Right lobe of liver (tissue), 6 donors: ENCODE results near the gene BAG1. TPM values are rescaled to one million over a fixed set of nuclear protein-coding genes. Genes with fewer than 3 reads are reported as not detected.

Experiments used
- ATAC-seq, 4 donors: fragments of 200-7000 bp; cut with Tn5 transposase; one replicate each; pipeline ENCODE4 v1.9.1; 2020; ENCODE audit warnings: mild to moderate bottlenecking in 4 of 4, moderate library complexity in 4 of 4
- DNase-seq, 3 donors: peaks; one replicate each; pipeline ENCODE4 v3.0.0-alpha.2; 2020
- H3K27ac ChIP-seq, 3 donors: fragments of 200-600 bp; one replicate each; pipeline ENCODE4 v1.8.0; 2022
- H3K27me3 ChIP-seq, 2 donors: fragments of 200-600 bp; one replicate each; pipeline ENCODE4 v1.8.0; 2022
- H3K36me3 ChIP-seq, 4 donors: fragments of 200-600 bp; sonication (generic) in 1 of 4; one replicate each; pipeline versions ENCODE4 v1.5.1 to v1.8.0; 2017 to 2022; ENCODE audit warnings: control low read depth in 1 of 4
- H3K4me1 ChIP-seq, 4 donors: fragments of 200-600 bp; sonication (generic) in 1 of 4; one replicate each; pipeline versions ENCODE4 v1.5.1 to v1.8.0; 2017 to 2022; ENCODE audit warnings: control low read depth in 1 of 4
- H3K4me3 ChIP-seq, 3 donors: fragments of 200-600 bp; one replicate each; pipeline ENCODE4 v1.8.0; 2022
- H3K9me3 ChIP-seq, 4 donors: fragments of 200-600 bp; sonication (generic) in 1 of 4; one replicate each; pipeline versions ENCODE4 v1.5.1 to v1.8.0; 2017 to 2022; ENCODE audit warnings: control low read depth in 1 of 4
- POLR2A ChIP-seq: fragments of 450-650 bp; IDR thresholded peaks from one replicate; pipeline ENCODE4 v1.6.1; 2017; ENCODE audit warnings: antibody characterized with exemption, mild to moderate bottlenecking
- whole genome bisulfite sequencing: methylation state at CpG from one replicate; pipeline ENCODE4 v1.1.6; 2018; ENCODE audit warnings: low coverage, low lambda C conversion rate; ENCODE audit not compliant: insufficient coverage; ENCODE audit errors: missing lambda C conversion rate; 5-methylcytosine and 5-hydroxymethylcytosine counted together
- intact Hi-C, 2 donors: fragments of 100-400 bp; cut with DNase I; formaldehyde crosslinking; loops; one replicate each; pipeline versions ENCODE4 v1.11.2 to v1.14.1; 2022
- total RNA-seq, 6 experiments: library from RNA; depleted of rRNA in 2 of 6; stranded (reverse); fragments of >200 nt in 2 of 6; fragmentation: NEBNext Ultra II Directional in 3 of 6; extraction: Animal tissue kit (Norgen Biotek cat#: 25700) in 3 of 6; gene quantifications; one replicate each; pipeline versions ENCODE4 v1.1.0 to v1.2.4, GENCODE V29; 2016 to 2023
- TF ChIP-seq, protein P1 (sequence below), 4 donors: fragments of 200-600 bp in 3 of 4; fragments of 450-650 bp in 1 of 4; IDR thresholded peaks; one replicate each; pipeline versions ENCODE4 v1.5.1 to v1.8.0; 2016 to 2022; ENCODE audit warnings: antibody characterized with exemption in 4 of 4, mild to moderate bottlenecking in 2 of 4
- donor health status: DM: no; HTN: yes; CAD: no.
- donor health status: DM: no; HTN: no; CAD: no.
- donor health status: DM: no; HTN: no; CAD: no.
- donor health status: DM: no; HTN: yes; CAD: no.
- donor health status: DM: no; HTN: yes; CAD: no.

Gene BAG1
- total RNA-seq, 6 experiments from 2014 or later: 28.8 to 42.6 (median 38.1) TPM

- 60% methylated on average over 2 of the region's 4 CpGs for WGBS
- TF ChIP-seq POLR2A: no peak
- TF ChIP-seq, protein P1, sequence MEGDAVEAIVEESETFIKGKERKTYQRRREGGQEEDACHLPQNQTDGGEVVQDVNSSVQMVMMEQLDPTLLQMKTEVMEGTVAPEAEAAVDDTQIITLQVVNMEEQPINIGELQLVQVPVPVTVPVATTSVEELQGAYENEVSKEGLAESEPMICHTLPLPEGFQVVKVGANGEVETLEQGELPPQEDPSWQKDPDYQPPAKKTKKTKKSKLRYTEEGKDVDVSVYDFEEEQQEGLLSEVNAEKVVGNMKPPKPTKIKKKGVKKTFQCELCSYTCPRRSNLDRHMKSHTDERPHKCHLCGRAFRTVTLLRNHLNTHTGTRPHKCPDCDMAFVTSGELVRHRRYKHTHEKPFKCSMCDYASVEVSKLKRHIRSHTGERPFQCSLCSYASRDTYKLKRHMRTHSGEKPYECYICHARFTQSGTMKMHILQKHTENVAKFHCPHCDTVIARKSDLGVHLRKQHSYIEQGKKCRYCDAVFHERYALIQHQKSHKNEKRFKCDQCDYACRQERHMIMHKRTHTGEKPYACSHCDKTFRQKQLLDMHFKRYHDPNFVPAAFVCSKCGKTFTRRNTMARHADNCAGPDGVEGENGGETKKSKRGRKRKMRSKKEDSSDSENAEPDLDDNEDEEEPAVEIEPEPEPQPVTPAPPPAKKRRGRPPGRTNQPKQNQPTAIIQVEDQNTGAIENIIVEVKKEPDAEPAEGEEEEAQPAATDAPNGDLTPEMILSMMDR (IDR thresholded peaks at IDR 0.05): no peak
- intact Hi-C loops: loop anchor here (5.0 kb wide), 1 partner anchor 146 kb away; no protein-coding TSS in a partner anchor
- no peak overlapping the region for H3K4me3 ChIP-seq
- ATAC-seq (no peak), DNase-seq (no peak)
- no peak overlapping the region for H3K27ac ChIP-seq
- no peaks in the 10 kb centered on the region for H3K9me3 ChIP-seq
- no peaks in the 10 kb centered on the region for H3K27me3 ChIP-seq
- no peaks in the 10 kb centered on the region for H3K36me3 ChIP-seq
- H3K4me1 ChIP-seq: no peaks in the 10 kb centered on the region
Measured at GRCh38 chr9:33228606-33229005, 35.9 kb downstream of the BAG1 start.

- DNase-seq: no peak
- no peaks in the 10 kb centered on the region for H3K9me3 ChIP-seq
- intact Hi-C loops: loop anchor here (5.0 kb wide), 1 partner anchor 145 kb away; no protein-coding TSS in a partner anchor
Measured at GRCh38 chr9:33227741-33228140, 36.8 kb downstream of the BAG1 start.

GRCh38 chr9:33227008-33227398 is 37.5 kb downstream of the BAG1 start:
- DNase-seq (peak in 2 of 3 donors; percentile 52 to 68), ATAC-seq (peak; percentile 29 to 63 (median 38))
- H3K36me3 ChIP-seq: no peaks in the 10 kb centered on the region
- no peaks in the 10 kb centered on the region for H3K9me3 ChIP-seq
- no peak for TF ChIP-seq POLR2A
- TF ChIP-seq, protein P1 (IDR thresholded peaks at IDR 0.05): no peak
- no peak overlapping the region for H3K4me3 ChIP-seq
- H3K4me1 ChIP-seq: no peaks in the 10 kb centered on the region
- H3K27me3 ChIP-seq: no peaks in the 10 kb centered on the region
- intact Hi-C loops: loop anchor here (5.0 kb wide), 1 partner anchor 145 kb away; no protein-coding TSS in a partner anchor
- H3K27ac ChIP-seq: no peak overlapping the region
- 33% methylated on average over 2 of the region's 10 CpGs for WGBS

More at GRCh38 chr9:33227741-33228140, 36.8 kb downstream of the BAG1 start:
- ATAC-seq: no peak
- Histone ChIP-seq H3K4me1 (no peaks in the 10 kb centered on the region), H3K27me3 (no peaks in the 10 kb centered on the region), H3K27ac (no peak overlapping the region), H3K36me3 (no peaks in the 10 kb centered on the region), H3K4me3 (no peak overlapping the region)
- TF ChIP-seq, protein P1 (IDR thresholded peaks at IDR 0.05): no peak
- no peak for TF ChIP-seq POLR2A
- 100% methylated on average over 1 of the region's 8 CpGs for WGBS

DNA sequence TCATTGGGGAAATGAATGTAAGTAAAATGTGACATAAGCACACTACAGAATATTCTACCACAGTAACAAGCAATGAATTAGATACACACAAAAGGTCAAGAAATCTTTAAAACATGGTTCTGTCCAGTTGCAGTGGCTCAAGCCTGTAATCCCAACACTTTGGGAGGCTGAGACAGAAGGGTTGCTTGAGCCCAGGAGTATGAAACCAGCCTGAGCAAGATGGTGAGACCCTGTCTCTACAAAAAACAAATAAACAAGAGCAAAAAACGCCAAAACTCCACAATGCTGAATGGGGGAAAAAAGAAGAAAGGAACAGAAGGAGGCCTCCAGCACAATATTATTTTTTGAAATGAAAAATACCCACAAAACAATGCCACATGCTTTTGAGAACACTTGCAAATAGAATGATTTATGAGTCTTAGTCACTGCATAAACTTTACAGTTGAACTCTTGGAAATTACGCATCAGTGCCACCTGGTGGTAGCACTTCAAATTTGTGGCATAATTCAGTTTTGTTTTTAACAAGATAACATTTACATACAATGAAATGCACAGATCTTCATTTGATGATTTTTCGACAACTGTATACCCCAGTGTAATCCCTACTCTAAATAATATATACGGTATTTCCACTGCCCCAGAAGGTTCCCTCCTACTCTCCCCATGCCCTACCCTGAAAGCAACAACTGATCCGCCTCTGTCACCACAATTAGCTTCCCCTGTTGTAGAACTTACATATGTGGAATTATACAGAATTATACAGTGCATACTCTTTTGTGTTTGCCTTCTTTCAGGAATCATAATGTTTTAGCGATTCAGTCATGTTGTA is 39.0 kb downstream of the BAG1 start:
- ATAC-seq: peak; percentile 57 to 71 (median 68)
- 20% methylated on average over 6 of the region's 6 CpGs for WGBS

More for the DNA sequence above, 39.0 kb downstream of the BAG1 start:
- Histone ChIP-seq H3K36me3 (no peaks in the 10 kb centered on the region), H3K4me1 (no peaks in the 10 kb centered on the region), H3K4me3 (no peak overlapping the region), H3K27me3 (no peaks in the 10 kb centered on the region), H3K27ac (no peak overlapping the region), H3K9me3 (no peaks in the 10 kb centered on the region)
- DNase-seq: peak in 1 of 3 donors; percentile 62
- TF ChIP-seq, protein P1 (IDR thresholded peaks at IDR 0.05): peak; percentile 74 to 93 (median 80)
- TF ChIP-seq POLR2A: no peak
- intact Hi-C loops: loop anchor here (5.0 kb wide), 1 partner anchor 143 kb away; no protein-coding TSS in a partner anchor
